Glutamatergic neuron (in vitro differentiated cells): ENCODE measurements around the gene SLX4IP. TPM values are rescaled to one million over a fixed set of nuclear protein-coding genes. Genes with fewer than 3 reads are reported as not detected.

Source experiments
- DNase-seq: peaks from one replicate; pipeline ENCODE4 v3.0.0; 2022
- H3K27ac Mint-ChIP-seq: one replicate; pipeline ENCODE4 v1.8.0; 2020; ENCODE audit warnings: mild to moderate bottlenecking, mixed read lengths, inconsistent platforms; ENCODE audit not compliant: unreplicated experiment
- H3K27me3 Mint-ChIP-seq: one replicate; pipeline ENCODE4 v1.8.0; 2020; ENCODE audit warnings: mild to moderate bottlenecking, moderate library complexity, mixed read lengths, inconsistent platforms; ENCODE audit not compliant: unreplicated experiment
- H3K36me3 Mint-ChIP-seq: one replicate; pipeline ENCODE4 v1.8.0; 2020; ENCODE audit warnings: mild to moderate bottlenecking, mixed read lengths, inconsistent platforms; ENCODE audit not compliant: unreplicated experiment
- H3K4me1 Mint-ChIP-seq: one replicate; pipeline ENCODE4 v1.8.0; 2020; ENCODE audit warnings: mild to moderate bottlenecking, low read depth, mixed read lengths, inconsistent platforms; ENCODE audit not compliant: unreplicated experiment
- H3K4me3 Mint-ChIP-seq: one replicate; pipeline ENCODE4 v1.8.0; 2020; ENCODE audit warnings: mild to moderate bottlenecking, mixed read lengths, inconsistent platforms; ENCODE audit not compliant: unreplicated experiment
- H3K9me3 Mint-ChIP-seq: one replicate; pipeline ENCODE4 v1.8.0; 2020; ENCODE audit warnings: mild to moderate bottlenecking, moderate library complexity, mixed read lengths, inconsistent platforms; ENCODE audit not compliant: unreplicated experiment
- CTCF ChIP-seq: fragments of 200-600 bp; sonication (generic); IDR thresholded peaks from one replicate; pipeline ENCODE4 v1.5.0; 2021; ENCODE audit not compliant: partially characterized antibody, unreplicated experiment
- total RNA-seq: library from RNA; stranded (reverse); fragmentation: NEBNext Ultra II Directional; extraction: Animal tissue kit (Norgen Biotek cat#: 25700); gene quantifications from one replicate; pipeline ENCODE4 v1.2.1, GENCODE V29; 2021; ENCODE audit not compliant: unreplicated experiment

SLX4IP gene
- total RNA-seq, 1 donor from 2014 or later, result 7.9 TPM

DNA sequence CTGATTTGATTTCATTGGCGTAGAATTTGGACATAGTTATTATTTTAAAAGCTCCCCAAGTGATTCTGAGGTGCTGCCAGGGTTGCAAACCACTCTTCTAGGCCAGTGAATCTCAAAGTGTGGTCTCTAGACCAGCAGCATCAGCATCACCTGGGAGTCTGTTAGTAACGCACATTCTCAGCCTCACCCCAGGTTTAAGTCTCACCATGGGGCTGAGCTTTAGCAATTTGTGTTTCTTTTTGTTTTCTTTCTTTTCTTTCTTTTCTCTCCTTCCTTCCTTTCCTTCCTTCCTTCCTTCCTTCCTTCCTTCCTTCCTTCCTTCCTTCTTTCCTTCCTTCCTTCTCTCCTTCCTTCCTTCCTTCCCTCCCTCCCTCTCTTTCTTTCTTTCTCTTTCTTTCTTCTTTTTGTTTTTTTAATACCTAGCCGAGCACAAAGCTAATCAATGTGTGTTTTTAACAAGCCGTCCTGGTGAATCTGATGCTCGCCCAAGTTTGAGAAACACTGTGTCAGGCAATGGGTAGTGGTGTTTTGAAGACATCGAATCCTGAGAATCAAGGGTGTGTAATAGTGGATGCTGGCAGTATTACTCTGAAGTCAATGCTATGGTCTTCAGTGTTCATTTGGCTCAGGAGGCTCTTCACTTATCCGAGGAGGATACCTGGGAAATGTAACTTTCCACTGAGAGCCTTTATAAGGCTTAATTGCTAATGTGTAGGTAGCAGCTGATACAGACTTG lies 104.9 kb downstream of the SLX4IP start:
- H3K36me3 Mint-ChIP-seq, result no peaks in the 10 kb centered on the region
- DNase-seq, result no peak
- H3K4me3 Mint-ChIP-seq, result no peak overlapping the region
- peaks cover 2% of the 10 kb centered on the region for H3K27me3 Mint-ChIP-seq
- H3K27ac Mint-ChIP-seq, result no peak overlapping the region
- no peak for TF ChIP-seq CTCF
- peaks cover 18% of the 10 kb centered on the region for H3K4me1 Mint-ChIP-seq
- no peaks in the 10 kb centered on the region for H3K9me3 Mint-ChIP-seq

DNA sequence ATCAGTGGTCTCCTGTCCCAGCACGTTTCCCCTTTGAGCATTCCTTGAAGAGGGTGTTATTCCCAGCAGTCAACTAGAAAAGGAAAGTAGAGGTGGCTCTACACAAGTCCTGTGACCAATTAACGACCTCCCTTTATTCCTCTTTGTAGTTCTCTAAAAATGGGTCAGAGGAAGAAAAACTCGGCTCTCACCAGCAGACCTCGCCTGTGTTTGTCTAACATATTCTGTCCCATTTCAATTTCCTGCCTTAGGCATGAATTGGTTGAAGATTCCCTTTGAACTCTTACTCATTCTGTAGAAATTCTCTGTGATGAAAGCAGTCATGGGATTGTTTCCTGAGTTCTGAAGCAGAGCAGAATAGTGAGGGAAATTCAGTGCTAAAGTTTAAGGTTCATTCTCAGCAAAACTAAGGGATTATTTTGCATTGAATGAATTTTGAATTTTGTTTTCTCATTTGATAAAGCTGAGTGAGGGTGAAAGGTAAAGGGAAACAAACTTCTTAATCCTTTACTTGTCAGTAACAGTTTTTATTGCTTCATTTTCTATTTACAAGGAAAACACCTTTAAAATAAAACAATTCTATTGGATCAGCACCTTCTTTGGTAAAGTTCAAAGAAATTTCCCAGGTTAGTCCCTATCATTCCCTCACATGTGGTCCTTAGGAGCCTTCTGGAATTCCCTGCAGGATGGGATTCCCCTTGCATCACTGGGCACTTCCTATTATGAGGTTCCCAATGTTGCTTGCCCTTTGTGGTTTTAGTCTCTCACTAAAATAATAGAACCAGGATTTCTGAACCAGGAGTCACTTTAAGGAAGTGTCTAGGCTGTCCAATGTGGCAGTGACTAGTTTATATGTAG lies 105.8 kb downstream of the SLX4IP start:
- Mint-ChIP-seq H3K9me3 (no peaks in the 10 kb centered on the region), H3K4me1 (peaks cover 18% of the 10 kb centered on the region), H3K27ac (no peak overlapping the region), H3K4me3 (no peak overlapping the region), H3K36me3 (no peaks in the 10 kb centered on the region), H3K27me3 (peaks cover 2% of the 10 kb centered on the region)
- DNase-seq, result no peak
- TF ChIP-seq CTCF, result no peak

- no peak for DNase-seq
- Mint-ChIP-seq H3K36me3 (no peaks in the 10 kb centered on the region), H3K4me3 (no peak overlapping the region), H3K27ac (no peak overlapping the region), H3K27me3 (peaks cover 2% of the 10 kb centered on the region), H3K9me3 (no peaks in the 10 kb centered on the region), H3K4me1 (peaks cover 21% of the 10 kb centered on the region)
- no peak for TF ChIP-seq CTCF
These were observed 106.7 kb downstream of the SLX4IP start for GRCh38 chr20:10541668-10542411.

- Mint-ChIP-seq H3K27ac (no peak overlapping the region), H3K4me1 (peaks cover 21% of the 10 kb centered on the region), H3K27me3 (peaks cover 2% of the 10 kb centered on the region), H3K36me3 (no peaks in the 10 kb centered on the region), H3K4me3 (no peak overlapping the region), H3K9me3 (no peaks in the 10 kb centered on the region)
- DNase-seq, result no peak
- no peak for TF ChIP-seq CTCF
These were observed 107.3 kb downstream of the SLX4IP start for GRCh38 chr20:10542442-10542841.
